WTC11 (cell line): Measurements from ENCODE around the gene RNGTT. TPM values are rescaled to one million over a fixed set of nuclear protein-coding genes. Genes with fewer than 3 reads are reported as not detected.

Experiments
- ATAC-seq: fragments of 200-7000 bp; cut with Tn5 transposase; 2 replicates; pipeline ENCODE4 v1.10.0; 2021; ENCODE audit warnings: mild to moderate bottlenecking, moderate library complexity
- CTCF ChIA-PET: fragments of 300-600 bp; sonication (Branson Sonifier 250); formaldehyde crosslinking; loops from one replicate; lab custom pipeline; 2021; ENCODE audit warnings: antibody characterized with exemption; lab: Charles Lee
- POLR2A ChIA-PET: fragments of 350-600 bp; sonication (Branson Sonifier 250); formaldehyde crosslinking; loops from one replicate; lab custom pipeline; 2021; ENCODE audit warnings: antibody characterized with exemption; lab: Charles Lee
- DNase-seq: peaks from one replicate; pipeline ENCODE4 v3.0.0; 2021; ENCODE audit warnings: low spot score
- H3K27ac Mint-ChIP-seq: 2 replicates; pipeline ENCODE4 v1.8.0; 2021; ENCODE audit warnings: mixed read lengths
- H3K27me3 Mint-ChIP-seq: 2 replicates; pipeline ENCODE4 v1.8.0; 2021; ENCODE audit warnings: low read depth, mild to moderate bottlenecking, moderate library complexity, mixed read lengths
- H3K36me3 Mint-ChIP-seq: 2 replicates; pipeline ENCODE4 v1.8.0; 2021; ENCODE audit warnings: mixed read lengths
- H3K4me1 Mint-ChIP-seq: 2 replicates; pipeline ENCODE4 v1.8.0; 2022; ENCODE audit warnings: mixed read lengths
- H3K4me3 Mint-ChIP-seq: 2 replicates; pipeline ENCODE4 v1.8.0; 2021; ENCODE audit warnings: mild to moderate bottlenecking, moderate library complexity, mixed read lengths
- H3K9me3 Mint-ChIP-seq: 2 replicates; pipeline ENCODE4 v1.8.0; 2021; ENCODE audit warnings: mixed read lengths
- CTCF ChIP-seq: fragments of 200-600 bp; IDR thresholded peaks from 2 replicates; pipeline ENCODE4 v1.8.0; 2022; ENCODE audit warnings: antibody characterized with exemption
- E2F1 ChIP-seq: sonication (generic); formaldehyde crosslinking; IDR thresholded peaks from 2 replicates; pipeline ENCODE4 v1.8.0; 2022; ENCODE audit warnings: mild to moderate bottlenecking, missing genetic modification reagents
- EMX1 ChIP-seq: fragments of 250-450 bp; sonication (Bioruptor Pico); IDR thresholded peaks from 2 replicates; pipeline ENCODE4 v1.8.0; 2021; ENCODE audit warnings: mild to moderate bottlenecking
- ERG ChIP-seq: fragments of 250-450 bp; sonication (Bioruptor Pico); IDR thresholded peaks from 2 replicates; pipeline ENCODE4 v1.8.0; 2021; ENCODE audit warnings: mild to moderate bottlenecking
- FOXK1 ChIP-seq: sonication (generic); formaldehyde crosslinking; IDR thresholded peaks from 2 replicates; pipeline ENCODE4 v1.8.0; 2022; ENCODE audit warnings: mild to moderate bottlenecking, moderate library complexity, missing genetic modification reagents
- FOXP1 ChIP-seq: sonication (generic); formaldehyde crosslinking; IDR thresholded peaks from 2 replicates; pipeline ENCODE4 v1.8.0; 2022; ENCODE audit warnings: missing genetic modification reagents, mild to moderate bottlenecking, moderate library complexity, borderline replicate concordance
- FOXP4 ChIP-seq: sonication (generic); formaldehyde crosslinking; IDR thresholded peaks from 2 replicates; pipeline ENCODE4 v1.8.0; 2022; ENCODE audit warnings: mild to moderate bottlenecking, missing genetic modification reagents
- GRHL2 ChIP-seq: fragments of 250-450 bp; sonication (Bioruptor Pico); IDR thresholded peaks from 2 replicates; pipeline ENCODE4 v1.8.0; 2022; ENCODE audit warnings: mild to moderate bottlenecking, moderate library complexity; ENCODE audit not compliant: insufficient replicate concordance, severe bottlenecking
- GTF2I ChIP-seq: fragments of 250-450 bp; sonication (Bioruptor Pico); conservative IDR thresholded peaks from 2 replicates; pipeline ENCODE4 v1.4.0; 2021; ENCODE audit warnings: mild to moderate bottlenecking
- NFYB ChIP-seq: sonication (generic); formaldehyde crosslinking; conservative IDR thresholded peaks from 2 replicates; pipeline ENCODE4 v1.8.0; 2022; ENCODE audit warnings: low read depth, missing genetic modification reagents
- NR1H2 ChIP-seq: sonication (generic); formaldehyde crosslinking; IDR thresholded peaks from 2 replicates; pipeline ENCODE4 v1.9.0; 2021; ENCODE audit warnings: mild to moderate bottlenecking, moderate library complexity, missing genetic modification reagents
- OVOL2 ChIP-seq: fragments of 250-450 bp; sonication (Bioruptor Pico); IDR thresholded peaks from 2 replicates; pipeline ENCODE4 v1.9.0; 2021; ENCODE audit warnings: mild to moderate bottlenecking, borderline replicate concordance
- PREB ChIP-seq: sonication (generic); formaldehyde crosslinking; IDR thresholded peaks from 2 replicates; pipeline ENCODE4 v1.8.1; 2022; ENCODE audit warnings: mild to moderate bottlenecking, missing genetic modification reagents, moderate library complexity, borderline replicate concordance
- PRRX2 ChIP-seq: fragments of 250-450 bp; sonication (Bioruptor Pico); IDR thresholded peaks from 2 replicates; pipeline ENCODE4 v1.8.0; 2021; ENCODE audit warnings: mild to moderate bottlenecking
- SMAD4 ChIP-seq: sonication (generic); formaldehyde crosslinking; IDR thresholded peaks from 2 replicates; pipeline ENCODE4 v1.8.0; 2022; ENCODE audit warnings: mild to moderate bottlenecking, missing genetic modification reagents
- SP1 ChIP-seq: sonication (generic); formaldehyde crosslinking; conservative IDR thresholded peaks from 2 replicates; pipeline ENCODE4 v1.8.1; 2022; ENCODE audit warnings: missing genetic modification reagents
- USF1 ChIP-seq: sonication (generic); formaldehyde crosslinking; IDR thresholded peaks from 2 replicates; pipeline ENCODE4 v1.8.0; 2022; ENCODE audit warnings: mild to moderate bottlenecking, missing genetic modification reagents
- ZNF423 ChIP-seq: fragments of 250-450 bp; sonication (Bioruptor Pico); IDR thresholded peaks from 2 replicates; pipeline ENCODE4 v2.1.2; 2022; ENCODE audit warnings: mild to moderate bottlenecking, moderate library complexity
- total RNA-seq: library from RNA; stranded (reverse); gene quantifications from 3 replicates; pipeline ENCODE4 v1.2.3, GENCODE V29; 2021

Gene RNGTT
- total RNA-seq, 1 experiment from 2014 or later, result 20.4 TPM

GRCh38 chr6:88840289-88840688 is 123.1 kb downstream of the RNGTT start (continued):
- no peak for TF ChIP-seq ERG (CRISPR knock-in tag)

- DNase-seq, result no peak
- no peak overlapping the region for H3K27ac Mint-ChIP-seq
- H3K36me3 Mint-ChIP-seq, result peaks cover 11% of the 10 kb centered on the region
- H3K4me1 Mint-ChIP-seq, result peaks cover 7% of the 10 kb centered on the region
- H3K9me3 Mint-ChIP-seq, result peaks cover 5% of the 10 kb centered on the region
- ChIA-PET CTCF (no interaction called here), POLR2A (no interaction called here)
- no peak for ATAC-seq
- H3K4me3 Mint-ChIP-seq, result no peak overlapping the region
- TF ChIP-seq SP1 (CRISPR knock-in tag) (no peak), PRRX2 (CRISPR knock-in tag) (no peak), OVOL2 (CRISPR knock-in tag) (no peak), FOXP4 (CRISPR knock-in tag) (no peak), FOXK1 (CRISPR knock-in tag) (no peak), EMX1 (CRISPR knock-in tag) (no peak), GTF2I (CRISPR knock-in tag) (no peak), FOXP1 (CRISPR knock-in tag) (no peak), PREB (no peak), E2F1 (no peak), CTCF (no peak), ZNF423 (CRISPR knock-in tag) (no peak), NR1H2 (CRISPR knock-in tag) (no peak), GRHL2 (CRISPR knock-in tag) (no peak), SMAD4 (CRISPR knock-in tag) (no peak), USF1 (CRISPR knock-in tag) (no peak), NFYB (CRISPR knock-in tag) (no peak)
- no peaks in the 10 kb centered on the region for H3K27me3 Mint-ChIP-seq
Measured at GRCh38 chr6:88839280-88839679, 124.1 kb downstream of the RNGTT start.
